Measurements from ENCODE around the gene OR5A2.

GRCh38 chr11:59401262-59401552, 25.0 kb downstream of the OR5A2 start:
- TF ChIP-seq CTCF (IDR thresholded peaks at IDR 0.05) (no peak), POLR2A (IDR thresholded peaks at IDR 0.05) (no peak)
